Fibroblast of pulmonary artery (primary cell): Measurements from ENCODE around the gene SEMA4A.
"Not testable (repeated sequence)": the region's sequence is repeated elsewhere in the genome, so short reads cannot be mapped to it uniquely, and the experiment has no call there.

Source experiments
- DNase-seq: peaks from one replicate; pipeline ENCODE4 v3.0.0-alpha.2; 2010; ENCODE audit warnings: low read depth
- H3K4me3 ChIP-seq: replicated peaks from 2 replicates; pipeline ENCODE4 v1.5.1; 2011; ENCODE audit warnings: low read depth, mild to moderate bottlenecking, control low read depth, low read length, moderate library complexity
- TF ChIP-seq, protein P1 (sequence below): IDR thresholded peaks from 2 replicates; pipeline ENCODE4 v1.5.1; 2011; ENCODE audit warnings: mild to moderate bottlenecking, control low read depth, low read length, inconsistent platforms; ENCODE audit errors: missing control alignments

SEMA4A gene

DNA sequence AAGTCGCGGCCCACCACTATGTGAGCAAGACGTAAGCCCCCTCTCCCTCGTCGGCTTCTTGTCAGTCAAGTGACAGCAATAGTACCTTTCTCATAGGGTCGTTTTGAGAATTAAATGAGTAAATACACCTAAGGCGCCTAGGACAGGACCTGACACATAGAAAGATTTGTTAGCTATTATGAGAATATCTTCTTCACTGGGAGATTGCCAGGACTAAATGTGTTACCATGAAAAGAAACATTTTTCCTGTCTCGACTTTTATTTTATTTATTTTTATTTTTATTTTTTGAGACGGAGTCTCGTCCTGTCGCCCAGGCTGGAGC, 60.2 kb downstream of the SEMA4A start:
- DNase-seq: no peak
- TF ChIP-seq, protein P1, sequence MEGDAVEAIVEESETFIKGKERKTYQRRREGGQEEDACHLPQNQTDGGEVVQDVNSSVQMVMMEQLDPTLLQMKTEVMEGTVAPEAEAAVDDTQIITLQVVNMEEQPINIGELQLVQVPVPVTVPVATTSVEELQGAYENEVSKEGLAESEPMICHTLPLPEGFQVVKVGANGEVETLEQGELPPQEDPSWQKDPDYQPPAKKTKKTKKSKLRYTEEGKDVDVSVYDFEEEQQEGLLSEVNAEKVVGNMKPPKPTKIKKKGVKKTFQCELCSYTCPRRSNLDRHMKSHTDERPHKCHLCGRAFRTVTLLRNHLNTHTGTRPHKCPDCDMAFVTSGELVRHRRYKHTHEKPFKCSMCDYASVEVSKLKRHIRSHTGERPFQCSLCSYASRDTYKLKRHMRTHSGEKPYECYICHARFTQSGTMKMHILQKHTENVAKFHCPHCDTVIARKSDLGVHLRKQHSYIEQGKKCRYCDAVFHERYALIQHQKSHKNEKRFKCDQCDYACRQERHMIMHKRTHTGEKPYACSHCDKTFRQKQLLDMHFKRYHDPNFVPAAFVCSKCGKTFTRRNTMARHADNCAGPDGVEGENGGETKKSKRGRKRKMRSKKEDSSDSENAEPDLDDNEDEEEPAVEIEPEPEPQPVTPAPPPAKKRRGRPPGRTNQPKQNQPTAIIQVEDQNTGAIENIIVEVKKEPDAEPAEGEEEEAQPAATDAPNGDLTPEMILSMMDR: no peak
- peak overlapping the region; percentile 77 for H3K4me3 ChIP-seq

DNA sequence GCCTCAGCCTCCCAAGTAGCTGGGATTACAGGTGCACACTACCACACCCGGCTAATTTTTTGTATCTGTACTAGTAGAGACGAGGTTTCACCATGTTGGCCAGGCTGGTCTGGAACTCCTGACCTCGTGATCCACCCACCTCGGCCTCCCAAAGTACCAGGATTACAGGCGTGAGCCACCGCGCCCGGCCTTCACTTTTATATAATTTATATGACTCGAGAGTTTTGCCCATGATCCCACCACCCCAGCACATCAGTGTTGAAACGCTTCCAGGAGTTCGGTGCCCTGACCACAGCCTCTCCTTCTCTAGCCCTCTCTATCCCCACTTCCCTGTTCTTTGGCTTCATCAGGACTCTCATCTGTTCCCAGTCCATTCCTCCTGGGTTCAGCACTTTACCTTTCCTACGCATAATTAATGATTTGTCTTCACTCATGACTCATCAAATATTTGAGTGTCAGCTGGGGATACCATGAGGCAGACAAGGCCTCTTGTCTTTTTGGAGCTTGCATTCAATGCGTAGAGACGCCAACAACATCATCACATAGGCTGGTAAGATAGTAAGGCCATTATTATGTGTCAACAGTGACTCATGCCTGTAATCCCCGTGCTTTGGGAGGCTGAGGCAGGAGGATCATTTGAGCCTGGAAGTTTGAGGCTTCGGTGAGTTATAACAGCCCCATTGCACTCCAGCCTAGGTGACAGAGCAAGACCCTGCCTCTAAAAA, 60.8 kb downstream of the SEMA4A start:
- H3K4me3 ChIP-seq: peak overlapping the region; percentile 77
- TF ChIP-seq, protein P1: no peak
- peak; percentile 53 for DNase-seq

DNA sequence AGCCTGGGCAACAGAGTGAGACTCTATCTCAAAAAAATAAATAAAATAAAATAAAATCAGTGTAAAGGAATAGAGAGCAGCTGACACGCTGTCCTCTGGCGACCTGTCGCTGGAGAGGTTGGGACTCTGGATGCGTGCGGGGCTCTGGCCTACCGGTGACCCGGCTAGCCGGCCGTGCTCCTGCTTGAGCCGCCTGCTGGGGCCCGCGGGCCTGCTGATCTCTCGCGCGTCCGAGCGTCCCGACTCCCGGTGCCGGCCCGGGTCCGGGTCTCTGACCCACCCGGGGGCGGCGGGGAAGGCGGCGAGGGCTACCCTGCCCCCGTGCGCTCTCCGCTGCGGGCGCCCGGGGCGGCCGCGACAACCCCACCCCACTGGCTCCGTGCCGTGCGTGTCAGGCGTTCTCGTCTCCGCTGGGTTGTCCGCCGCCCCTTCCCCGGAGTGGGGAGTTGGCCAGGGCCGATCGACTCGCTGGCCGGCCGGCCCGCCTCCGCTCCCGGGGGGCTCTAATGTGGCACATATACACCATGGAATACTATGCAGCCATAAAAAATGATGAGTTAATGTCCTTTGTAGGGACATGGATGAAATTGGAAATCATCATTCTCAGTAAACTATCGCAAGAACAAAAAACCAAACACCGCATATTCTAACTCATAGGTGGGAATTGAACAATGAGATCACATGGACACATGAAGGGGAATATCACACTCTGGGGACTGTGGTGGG, 63.1 kb downstream of the SEMA4A start:
- peak; percentile 71 for DNase-seq
- H3K4me3 ChIP-seq: not testable (repeated sequence)

DNA sequence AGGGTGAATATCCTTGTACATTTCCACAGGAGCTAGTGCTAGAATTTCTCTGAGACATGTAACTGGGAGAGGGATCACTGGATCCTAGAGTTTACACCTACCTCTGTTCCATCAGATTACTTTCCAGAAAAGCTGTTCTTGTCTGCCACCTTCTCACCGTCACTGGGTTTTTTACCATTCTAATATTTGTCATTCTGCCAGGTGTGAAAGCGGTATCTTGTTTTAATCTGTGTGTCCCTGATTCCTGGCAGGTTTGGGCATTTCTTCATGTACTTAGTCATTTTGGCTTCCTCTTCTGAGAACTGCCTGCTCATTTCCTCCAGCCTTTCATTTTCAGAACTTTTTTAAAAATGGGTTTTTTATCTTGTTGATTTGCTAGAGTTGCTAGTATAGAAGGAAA, 64.5 kb downstream of the SEMA4A start:
- TF ChIP-seq, protein P1: no peak
- H3K4me3 ChIP-seq: no peak overlapping the region
- peak; percentile 63 for DNase-seq

DNA sequence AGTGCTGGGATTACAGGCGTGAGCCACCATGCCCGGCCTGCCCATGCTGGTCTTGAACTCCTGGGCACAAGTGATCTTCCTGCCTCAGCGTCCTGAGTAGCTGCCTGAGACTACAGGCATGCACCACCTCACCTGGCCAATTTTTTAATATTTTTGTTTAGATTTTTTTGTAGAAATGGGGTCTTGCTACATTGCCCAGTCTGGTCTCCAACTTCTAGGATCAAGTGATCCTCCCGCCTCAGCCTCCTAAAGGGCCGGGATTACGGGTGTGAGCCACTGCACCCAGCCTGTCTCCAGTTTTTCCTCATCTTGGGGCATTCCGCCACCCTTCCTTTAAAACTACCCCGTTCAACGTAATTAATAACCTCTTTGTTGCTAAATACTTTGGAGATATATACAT, 66.8 kb downstream of the SEMA4A start:
- H3K4me3 ChIP-seq: no peak overlapping the region
- DNase-seq: no peak
- TF ChIP-seq, protein P1: no peak

DNA sequence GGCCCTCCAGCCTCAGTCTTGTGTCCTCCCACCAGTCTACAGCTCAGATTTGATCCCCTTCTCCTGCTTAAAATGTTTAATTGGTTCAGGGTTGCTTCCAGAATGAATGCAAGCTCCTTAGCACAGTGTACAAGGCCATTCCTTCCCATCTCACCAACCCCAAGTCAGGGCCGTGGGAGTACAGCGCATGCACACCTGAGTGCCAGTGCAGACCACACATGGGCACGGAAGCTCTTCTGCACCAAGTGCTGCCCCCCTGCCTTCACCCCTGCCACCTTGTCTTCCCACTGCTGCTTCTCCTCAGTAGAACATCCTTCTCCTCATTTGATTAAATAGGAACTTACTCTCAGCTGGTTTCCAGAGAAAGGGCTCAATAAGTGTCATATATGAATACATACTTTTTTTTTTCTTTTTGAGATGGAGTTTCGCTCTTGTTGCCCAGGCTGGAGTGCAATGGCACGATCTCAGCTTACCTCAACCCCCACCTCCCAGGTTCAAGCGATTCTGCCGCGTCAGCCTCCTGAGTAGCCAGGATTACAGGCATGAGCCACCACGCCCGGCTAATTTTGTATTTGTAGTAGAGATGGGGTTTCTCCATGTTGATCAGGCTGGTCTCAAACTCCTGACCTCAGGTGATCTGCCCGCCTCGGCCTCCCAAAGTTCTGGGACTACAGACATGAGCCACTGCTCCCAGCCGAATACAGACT, 68.8 kb downstream of the SEMA4A start:
- TF ChIP-seq, protein P1: no peak
- no peak for DNase-seq
- H3K4me3 ChIP-seq: no peak overlapping the region

DNA sequence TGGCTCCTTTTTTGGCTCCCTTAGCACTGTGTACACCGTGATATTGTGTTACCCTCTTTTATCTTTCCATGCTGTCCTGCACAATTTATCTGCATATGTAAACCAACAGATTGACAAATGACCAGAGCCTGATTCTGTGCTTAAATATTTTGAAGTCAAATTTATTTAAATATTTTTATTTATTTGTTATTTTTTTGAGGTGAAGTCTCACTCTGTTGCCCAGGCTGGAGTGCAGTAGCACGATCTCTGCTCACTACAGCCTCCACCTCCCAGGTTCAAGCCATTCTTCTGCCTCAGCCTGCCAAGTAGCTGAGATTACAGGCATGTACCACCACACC, 72.3 kb downstream of the SEMA4A start:
- TF ChIP-seq, protein P1: no peak
- no peak overlapping the region for H3K4me3 ChIP-seq

More for the DNA sequence above, 72.3 kb downstream of the SEMA4A start:
- DNase-seq: no peak
